GM23338 (cell line): Measurements from ENCODE around the gene NPAS2. TPM values are rescaled to one million over a fixed set of nuclear protein-coding genes. Genes with fewer than 3 reads are reported as not detected.

Experiments used
- ATAC-seq: fragments of 200-7000 bp; cut with Tn5 transposase; 3 replicates; pipeline ENCODE4 v1.9.1; 2020
- DNase-seq: peaks from one replicate; pipeline ENCODE4 v3.0.0-alpha.2; 2015; ENCODE audit warnings: low spot score
- H2AFZ ChIP-seq: fragments of 200-600 bp; sonication (generic); 2 replicates; pipeline ENCODE4 v1.8.0; 2016; ENCODE audit warnings: antibody characterized with exemption, mild to moderate bottlenecking, moderate library complexity
- H3F3A ChIP-seq: fragments of 200-600 bp; sonication (generic); replicated peaks from 2 replicates; pipeline ENCODE4 v1.8.0; 2017; ENCODE audit warnings: antibody characterized with exemption, mixed run types, low read depth
- H3K27ac ChIP-seq: fragments of 200-600 bp; sonication (generic); 2 replicates; pipeline ENCODE4 v1.6.1; 2016; ENCODE audit warnings: low read depth
- H3K27me3 ChIP-seq: fragments of 200-600 bp; sonication (generic); 2 replicates; pipeline ENCODE4 v1.8.0; 2016; ENCODE audit warnings: mild to moderate bottlenecking, mixed run types, moderate library complexity; ENCODE audit not compliant: insufficient read depth
- H3K36me3 ChIP-seq: fragments of 200-600 bp; sonication (generic); 2 replicates; pipeline ENCODE4 v1.8.0; 2016; ENCODE audit warnings: mild to moderate bottlenecking; ENCODE audit not compliant: insufficient read depth
- H3K4me1 ChIP-seq: fragments of 200-600 bp; sonication (generic); 2 replicates; pipeline ENCODE4 v1.8.0; 2016; ENCODE audit warnings: mild to moderate bottlenecking, moderate library complexity; ENCODE audit not compliant: insufficient read depth
- H3K4me2 ChIP-seq: fragments of 200-600 bp; sonication (generic); 2 replicates; pipeline ENCODE4 v1.7.1; 2017; ENCODE audit warnings: mixed run types
- H3K4me3 ChIP-seq: fragments of 200-600 bp; sonication (generic); 2 replicates; pipeline ENCODE4 v1.6.1; 2016; ENCODE audit warnings: mixed run types
- H3K79me2 ChIP-seq: fragments of 200-600 bp; sonication (generic); replicated peaks from 2 replicates; pipeline ENCODE4 v1.8.0; 2017; ENCODE audit warnings: mild to moderate bottlenecking; ENCODE audit not compliant: insufficient read depth
- H3K9me2 ChIP-seq: fragments of 200-600 bp; sonication (generic); 2 replicates; pipeline ENCODE4 v1.8.0; 2017; ENCODE audit not compliant: insufficient read depth
- H4K20me1 ChIP-seq: fragments of 200-600 bp; sonication (generic); replicated peaks from 2 replicates; pipeline ENCODE4 v1.8.0; 2017; ENCODE audit warnings: mild to moderate bottlenecking; ENCODE audit not compliant: insufficient read depth
- H3K27ac Mint-ChIP-seq: 2 replicates; pipeline ENCODE4 v1.8.0; 2020; ENCODE audit warnings: inconsistent platforms, mild to moderate bottlenecking, moderate library complexity, mixed read lengths
- H3K27me3 Mint-ChIP-seq: 3 replicates; pipeline ENCODE4 v1.8.0; 2022; ENCODE audit warnings: low read depth, mild to moderate bottlenecking, moderate library complexity, mixed read lengths, inconsistent platforms; ENCODE audit not compliant: insufficient read depth, poor library complexity
- H3K36me3 Mint-ChIP-seq: 3 replicates; pipeline ENCODE4 v1.8.0; 2021; ENCODE audit warnings: low read depth, mild to moderate bottlenecking, inconsistent platforms, moderate library complexity, mixed read lengths
- H3K4me1 Mint-ChIP-seq: 3 replicates; pipeline ENCODE4 v1.8.0; 2020; ENCODE audit warnings: mild to moderate bottlenecking, inconsistent platforms, mixed read lengths
- H3K4me3 Mint-ChIP-seq: 3 replicates; pipeline ENCODE4 v1.8.0; 2021; ENCODE audit warnings: moderate library complexity, mild to moderate bottlenecking, inconsistent platforms, mixed read lengths
- H3K9me3 Mint-ChIP-seq: 3 replicates; pipeline ENCODE4 v1.8.0; 2020; ENCODE audit warnings: moderate library complexity, mild to moderate bottlenecking, inconsistent platforms, mixed read lengths
- CTCF ChIP-seq, 2 experiments: fragments of 200-600 bp in 1 of 2; sonication (generic) in 1 of 2; conservative IDR thresholded peaks; 2 replicates each; pipeline versions ENCODE4 v1.5.1 to v1.6.1; 2016 to 2017; ENCODE audit warnings: antibody characterized with exemption in 2 of 2, low read depth in 2 of 2, mild to moderate bottlenecking in 2 of 2, moderate library complexity in 1 of 2
- ETS1 ChIP-seq: IDR thresholded peaks from 2 replicates; pipeline ENCODE4 v1.6.1; 2016; ENCODE audit warnings: antibody characterized with exemption
- NANOG ChIP-seq: IDR thresholded peaks from 2 replicates; pipeline ENCODE4 v1.6.1; 2016; ENCODE audit warnings: antibody characterized with exemption, borderline replicate concordance
- POLR2AphosphoS5 ChIP-seq: IDR thresholded peaks from 2 replicates; pipeline ENCODE4 v1.6.1; 2016; ENCODE audit warnings: antibody characterized with exemption, low read depth
- REST ChIP-seq: IDR thresholded peaks from one replicate; pipeline ENCODE4 v1.6.1; 2018; ENCODE audit warnings: antibody characterized with exemption; ENCODE audit not compliant: unreplicated experiment
- ZNF331 ChIP-seq: fragments of 250-450 bp; sonication (Bioruptor Pico); IDR thresholded peaks from 2 replicates; pipeline ENCODE4 v1.5.0; 2020; ENCODE audit warnings: low read depth, mild to moderate bottlenecking, moderate library complexity
- ZNF462 ChIP-seq: fragments of 250-450 bp; sonication (Bioruptor Pico); IDR thresholded peaks from 2 replicates; pipeline ENCODE4 v1.5.0; 2020; ENCODE audit warnings: mild to moderate bottlenecking, moderate library complexity
- polyA plus RNA-seq: library from polyadenylated mRNA; unstranded; fragments of >200 nt; fragmentation: Nextera tagmentation; extraction: Ambion mirVana; gene quantifications from 2 replicates; pipeline ENCODE4 v1.2.1, GENCODE V29; 2016
- total RNA-seq: library from RNA; depleted of rRNA; stranded (reverse); fragments of >200 nt; shearing (Covaris generic); gene quantifications from 2 replicates; pipeline ENCODE4 v1.2.3, GENCODE V29; 2014

The NPAS2 gene
- total and polyA plus RNA-seq, 2 experiments from 2014 or later, result 0.56 to 1.1 TPM

- no peak overlapping the region for H3K27ac Mint-ChIP-seq
- no peaks in the 10 kb centered on the region for H3K36me3 ChIP-seq
These were observed 37.5 kb upstream of the NPAS2 start for GRCh38 chr2:100782380-100782878.

More at GRCh38 chr2:100782380-100782878, 37.5 kb upstream of the NPAS2 start:
- Mint-ChIP-seq H3K9me3 (no peaks in the 10 kb centered on the region), H3K27me3 (peaks cover 11% of the 10 kb centered on the region), H3K4me1 (peaks cover 17% of the 10 kb centered on the region), H3K36me3 (no peaks in the 10 kb centered on the region; the same call in 2 of the 3 replicates), H3K4me3 (no peak overlapping the region)
- H3K4me3 ChIP-seq, result no peak overlapping the region
- no peaks in the 10 kb centered on the region for H4K20me1 ChIP-seq
- no peak overlapping the region for H3K27ac ChIP-seq
- peak overlapping the region; percentile 91 for H2AFZ ChIP-seq
- no peaks in the 10 kb centered on the region for H3F3A ChIP-seq
- H3K79me2 ChIP-seq, result no peaks in the 10 kb centered on the region
- H3K9me2 ChIP-seq, result no peaks in the 10 kb centered on the region
- H3K27me3 ChIP-seq, result no peaks in the 10 kb centered on the region
- DNase-seq (no peak), ATAC-seq (peak; percentile 64)
- H3K4me1 ChIP-seq, result no peaks in the 10 kb centered on the region; the same call in 1 of the 2 replicates
- TF ChIP-seq ZNF462 (CRISPR knock-in tag) (no peak), NANOG (no peak), ETS1 (no peak), POLR2AphosphoS5 (no peak), REST (no peak), CTCF (conservative IDR thresholded peaks at IDR 0.05; ENCODE audit: low read depth in 2 of 2) (no peak), ZNF331 (CRISPR knock-in tag) (no peak)
- peak overlapping the region; percentile 60; the same call in 1 of the 2 replicates for H3K4me2 ChIP-seq
